Esophagus (tissue), 2 donors: ENCODE results near the gene SCNM1. TPM values are rescaled to one million over a fixed set of nuclear protein-coding genes. Genes with fewer than 3 reads are reported as not detected.

ENCODE experiments used
- H3K27ac ChIP-seq, 2 donors: one replicate each; pipeline ENCODE4 v1.5.1; 2013; ENCODE audit warnings: low read depth in 2 of 2, mild to moderate bottlenecking in 2 of 2, inconsistent platforms in 1 of 2, low read length in 1 of 2, moderate library complexity in 1 of 2
- H3K27me3 ChIP-seq, 2 donors: one replicate each; pipeline ENCODE4 v1.6.1; 2013; ENCODE audit warnings: low read length in 2 of 2, control low read depth in 1 of 2, mild to moderate bottlenecking in 1 of 2; ENCODE audit not compliant: insufficient read depth in 2 of 2, control insufficient read depth in 1 of 2
- H3K36me3 ChIP-seq, 2 donors: one replicate each; pipeline ENCODE4 v1.6.1; 2013; ENCODE audit warnings: low read length in 1 of 2; ENCODE audit not compliant: control insufficient read depth in 2 of 2, insufficient read depth in 2 of 2
- H3K4me1 ChIP-seq, 2 donors: one replicate each; pipeline ENCODE4 v1.6.1; 2013; ENCODE audit warnings: low read length in 1 of 2; ENCODE audit not compliant: control insufficient read depth in 2 of 2, insufficient read depth in 2 of 2
- H3K4me3 ChIP-seq, 2 donors: one replicate each; pipeline ENCODE4 v1.5.1; 2013; ENCODE audit warnings: low read length in 2 of 2, mild to moderate bottlenecking in 2 of 2, low read depth in 1 of 2, moderate library complexity in 1 of 2
- H3K9me3 ChIP-seq, 2 donors: one replicate each; pipeline ENCODE4 v1.6.1; 2013; ENCODE audit warnings: mild to moderate bottlenecking in 2 of 2, low read depth in 1 of 2, low read length in 1 of 2, moderate library complexity in 1 of 2; ENCODE audit not compliant: control insufficient read depth in 2 of 2, insufficient read depth in 1 of 2
- WGBS, 2 donors: extraction: QIAGEN DNeasy Blood & Tissue Kit; methylation state at CpG; one replicate each; pipeline ENCODE4 v1.1.7; 2013; 5-methylcytosine and 5-hydroxymethylcytosine counted together
- polyA plus RNA-seq, 2 donors: library from polyadenylated mRNA; stranded (reverse); fragments of 200-250 nt; gene quantifications; one replicate each; pipeline ENCODE4 v1.2.3, GENCODE V29; 2013
- donor health status: healthy with polysubstance abuse.
- donor health status: Bipolar disorder and iron deficiency.

SCNM1 gene
- 10 to 100 TPM; 40.5 to 43.9 TPM for polyA plus RNA-seq

- peaks cover 2 to 5% of the 10 kb centered on the region in 2 donors for H3K4me1 ChIP-seq
- peak within 1 kb of the TSS; percentile 65 to 87 for H3K4me3 ChIP-seq
- H3K36me3 ChIP-seq = peaks cover 4 to 13% of the 10 kb centered on the region in 2 donors
Observed at GRCh38 chr1:151165738-151166504, at the start of gene SCNM1, which contains the start of gene LYSMD1. TSS of gene SCNM1 (plus strand) at chr1:151166144. CDS start at chr1:151166153, 9 bp downstream. TSS of gene LYSMD1 (minus strand) at chr1:151165902. CDS start at chr1:151165258, 644 bp downstream.

GRCh38 chr1:151124763-151125403 lies 41.1 kb upstream of the SCNM1 start:
- no peaks in the 10 kb centered on the region for H3K36me3 ChIP-seq
- no peaks in the 10 kb centered on the region for H3K27me3 ChIP-seq
- no peak overlapping the region for H3K4me3 ChIP-seq
- no peaks in the 10 kb centered on the region for H3K4me1 ChIP-seq
- H3K27ac ChIP-seq = no peak overlapping the region
- 78 to 81% methylated on average over 5 of the region's 5 CpGs for WGBS, 2 donors
- H3K9me3 ChIP-seq = no peaks in the 10 kb centered on the region

More at GRCh38 chr1:151165738-151166504, at the start of gene SCNM1, which contains the start of gene LYSMD1:
- H3K27me3 ChIP-seq = no peaks in the 10 kb centered on the region
- H3K9me3 ChIP-seq = peaks cover 0 to 2% of the 10 kb centered on the region in 2 donors
- peak within 1 kb of the TSS; percentile 75 to 90 for H3K27ac ChIP-seq
- WGBS, 2 donors = 0% methylated on average over 38 of the region's 38 CpGs

GRCh38 chr1:151128800-151129199 lies 37.1 kb upstream of the SCNM1 start:
- Histone ChIP-seq H3K27ac (no peak overlapping the region), H3K4me1 (no peaks in the 10 kb centered on the region), H3K4me3 (no peak overlapping the region), H3K9me3 (no peaks in the 10 kb centered on the region), H3K36me3 (no peaks in the 10 kb centered on the region), H3K27me3 (no peaks in the 10 kb centered on the region)
- WGBS, 2 donors = 83 to 86% methylated on average over 6 of the region's 6 CpGs

- Histone ChIP-seq H3K27me3 (no peaks in the 10 kb centered on the region), H3K36me3 (no peaks in the 10 kb centered on the region), H3K4me1 (no peaks in the 10 kb centered on the region), H3K27ac (peak overlapping the region; percentile 2 to 81), H3K4me3 (peak overlapping the region; percentile 41 to 44), H3K9me3 (no peaks in the 10 kb centered on the region)
- WGBS, 2 donors = 6 to 9% methylated on average over 45 of the region's 45 CpGs
Observed at GRCh38 chr1:151130987-151131586, 34.9 kb upstream of the SCNM1 start.

- WGBS, 2 donors = 24 to 35% methylated on average over 39 of the region's 39 CpGs
- Histone ChIP-seq H3K36me3 (no peaks in the 10 kb centered on the region), H3K27ac (peak overlapping the region in 1 of 2 donors; percentile 2), H3K4me1 (no peaks in the 10 kb centered on the region), H3K4me3 (peak overlapping the region; percentile 41 to 44), H3K9me3 (no peaks in the 10 kb centered on the region), H3K27me3 (no peaks in the 10 kb centered on the region)
Observed at GRCh38 chr1:151131701-151132334, 34.1 kb upstream of the SCNM1 start.

GRCh38 chr1:151132335-151133017 lies 33.5 kb upstream of the SCNM1 start:
- Histone ChIP-seq H3K27ac (no peak overlapping the region), H3K4me1 (no peaks in the 10 kb centered on the region), H3K36me3 (no peaks in the 10 kb centered on the region), H3K9me3 (no peaks in the 10 kb centered on the region), H3K4me3 (peak overlapping the region in 1 of 2 donors; percentile 44), H3K27me3 (no peaks in the 10 kb centered on the region)
- WGBS, 2 donors = 53 to 57% methylated on average over 50 to 74 of the region's 74 CpGs

- peak overlapping the region in 1 of 2 donors; percentile 44 for H3K4me3 ChIP-seq
Observed at GRCh38 chr1:151133018-151133806, 32.7 kb upstream of the SCNM1 start.

GRCh38 chr1:151134396-151134795 lies 31.5 kb upstream of the SCNM1 start:
- Histone ChIP-seq H3K4me3 (no peak overlapping the region), H3K4me1 (no peaks in the 10 kb centered on the region), H3K36me3 (no peaks in the 10 kb centered on the region), H3K9me3 (no peaks in the 10 kb centered on the region), H3K27ac (no peak overlapping the region), H3K27me3 (no peaks in the 10 kb centered on the region)
- WGBS, 2 donors = 80% methylated on average over 3 of the region's 3 CpGs

More at GRCh38 chr1:151133018-151133806, 32.7 kb upstream of the SCNM1 start:
- 71 to 77% methylated on average over 56 to 65 of the region's 65 CpGs for WGBS, 2 donors
- H3K27ac ChIP-seq = no peak overlapping the region
- H3K27me3 ChIP-seq = no peaks in the 10 kb centered on the region
- H3K9me3 ChIP-seq = no peaks in the 10 kb centered on the region
- no peaks in the 10 kb centered on the region for H3K4me1 ChIP-seq
- no peaks in the 10 kb centered on the region for H3K36me3 ChIP-seq
